ENCODE data around the gene SLC35F3.

DNA sequence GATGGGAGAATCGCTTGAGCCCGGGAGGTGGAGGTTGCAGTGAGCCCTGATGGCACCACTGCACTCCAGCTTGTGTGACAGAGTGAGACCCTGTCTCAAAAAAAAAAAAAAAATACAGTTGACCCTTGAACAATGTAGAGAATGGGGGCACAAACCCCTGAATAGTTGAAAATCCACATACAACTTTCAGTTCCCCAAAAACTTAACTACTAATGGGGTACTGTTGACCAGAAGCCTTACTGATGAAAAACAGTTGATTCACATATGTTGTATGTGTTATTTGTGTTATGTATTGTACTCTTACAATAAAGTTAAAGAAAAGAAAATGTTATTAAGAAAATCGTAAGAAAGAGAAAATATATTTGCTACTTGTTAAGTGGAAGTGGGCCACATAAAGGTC, 417.6 kb downstream of the SLC35F3 start:
- TF ChIP-seq, protein P1, sequence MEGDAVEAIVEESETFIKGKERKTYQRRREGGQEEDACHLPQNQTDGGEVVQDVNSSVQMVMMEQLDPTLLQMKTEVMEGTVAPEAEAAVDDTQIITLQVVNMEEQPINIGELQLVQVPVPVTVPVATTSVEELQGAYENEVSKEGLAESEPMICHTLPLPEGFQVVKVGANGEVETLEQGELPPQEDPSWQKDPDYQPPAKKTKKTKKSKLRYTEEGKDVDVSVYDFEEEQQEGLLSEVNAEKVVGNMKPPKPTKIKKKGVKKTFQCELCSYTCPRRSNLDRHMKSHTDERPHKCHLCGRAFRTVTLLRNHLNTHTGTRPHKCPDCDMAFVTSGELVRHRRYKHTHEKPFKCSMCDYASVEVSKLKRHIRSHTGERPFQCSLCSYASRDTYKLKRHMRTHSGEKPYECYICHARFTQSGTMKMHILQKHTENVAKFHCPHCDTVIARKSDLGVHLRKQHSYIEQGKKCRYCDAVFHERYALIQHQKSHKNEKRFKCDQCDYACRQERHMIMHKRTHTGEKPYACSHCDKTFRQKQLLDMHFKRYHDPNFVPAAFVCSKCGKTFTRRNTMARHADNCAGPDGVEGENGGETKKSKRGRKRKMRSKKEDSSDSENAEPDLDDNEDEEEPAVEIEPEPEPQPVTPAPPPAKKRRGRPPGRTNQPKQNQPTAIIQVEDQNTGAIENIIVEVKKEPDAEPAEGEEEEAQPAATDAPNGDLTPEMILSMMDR (IDR thresholded peaks at IDR 0.05) = no peak
- no peak for TF ChIP-seq POLR2A (IDR thresholded peaks at IDR 0.05)
